HG03342 (cell line): ENCODE results near the gene NMUR2.

Source experiments
- ATAC-seq: cut with Tn5 transposase; IDR thresholded peaks from one replicate; pipeline ENCODE4 v1.9.1; 2021; ENCODE audit warnings: mild to moderate bottlenecking, moderate library complexity; ENCODE audit not compliant: unreplicated experiment

Gene NMUR2

GRCh38 chr5:152372875-152373274 lies 32.2 kb downstream of the NMUR2 start:
- no peak for ATAC-seq

GRCh38 chr5:152369298-152369697 lies 35.8 kb downstream of the NMUR2 start:
- no peak for ATAC-seq

- ATAC-seq: no peak
Measured at GRCh38 chr5:152367554-152367953, 37.5 kb downstream of the NMUR2 start.

GRCh38 chr5:152366716-152367115 lies 38.4 kb downstream of the NMUR2 start:
- ATAC-seq: no peak

GRCh38 chr5:152364899-152365298 lies 40.2 kb downstream of the NMUR2 start:
- no peak for ATAC-seq

GRCh38 chr5:152364172-152364571 lies 40.9 kb downstream of the NMUR2 start:
- ATAC-seq: no peak

- no peak for ATAC-seq
Measured at GRCh38 chr5:152358861-152359568, 46.1 kb downstream of the NMUR2 start.

- no peak for ATAC-seq
Measured at GRCh38 chr5:152356506-152356905, 48.6 kb downstream of the NMUR2 start.

GRCh38 chr5:152355061-152355460 lies 50.0 kb downstream of the NMUR2 start:
- no peak for ATAC-seq

GRCh38 chr5:152353001-152353400 lies 52.1 kb downstream of the NMUR2 start:
- no peak for ATAC-seq

GRCh38 chr5:152349683-152350526 lies 55.2 kb downstream of the NMUR2 start:
- ATAC-seq: peak; percentile 94
